OCI-LY3 (cell line): Measurements from ENCODE around the gene SMYD1.

Experiments
- H2AFZ ChIP-seq: fragments of 200-600, 300-600 bp; shearing (Covaris generic); 2 replicates; pipeline ENCODE4 v1.6.0; 2014; ENCODE audit warnings: antibody characterized with exemption, low read depth, low read length
- H3K27ac ChIP-seq: fragments of 200-600, 300-600 bp; sonication (generic); 2 replicates; pipeline ENCODE4 v1.5.1; 2014; ENCODE audit warnings: mild to moderate bottlenecking, low read length, moderate library complexity, mixed read lengths
- H3K27me3 ChIP-seq: fragments of 200-600, 300-600 bp; sonication (generic); 2 replicates; pipeline ENCODE4 v1.6.1; 2014; ENCODE audit warnings: low read depth, low read length, mixed read lengths
- H3K36me3 ChIP-seq: fragments of 200-600, 300-600 bp; sonication (generic); replicated peaks from 2 replicates; pipeline ENCODE3; 2014; ENCODE audit warnings: low read depth, low read length, mixed read lengths
- H3K4me1 ChIP-seq: fragments of 300-600, 200-600 bp; sonication (generic); 2 replicates; pipeline ENCODE4 v1.6.1; 2014; ENCODE audit warnings: low read length, mixed read lengths
- H3K4me2 ChIP-seq: fragments of 200-600, 300-600 bp; sonication (generic); 2 replicates; pipeline ENCODE4 v1.6.1; 2014; ENCODE audit warnings: low read length, mixed read lengths
- H3K4me3 ChIP-seq: fragments of 300-600, 200-600 bp; sonication (generic); 2 replicates; pipeline ENCODE4 v1.5.1; 2014; ENCODE audit warnings: antibody characterized with exemption, mild to moderate bottlenecking, low read length, moderate library complexity
- H3K79me2 ChIP-seq: fragments of 300-600, 200-600 bp; shearing (Covaris generic); 2 replicates; pipeline ENCODE4 v1.6.1; 2014; ENCODE audit warnings: mild to moderate bottlenecking, low read length, mixed read lengths
- H3K9ac ChIP-seq: fragments of 300-600, 200-600 bp; shearing (Covaris generic); 2 replicates; pipeline ENCODE4 v1.6.0; 2014; ENCODE audit warnings: mild to moderate bottlenecking, low read length, moderate library complexity
- H3K9me3 ChIP-seq: fragments of 200-600, 300-600 bp; shearing (Covaris generic); 2 replicates; pipeline ENCODE4 v1.6.1; 2014; ENCODE audit warnings: low read length, mixed read lengths; ENCODE audit not compliant: insufficient read depth
- H4K20me1 ChIP-seq: fragments of 200-600, 300-600 bp; sonication (generic); 2 replicates; pipeline ENCODE4 v1.6.1; 2016; ENCODE audit warnings: low read length, mixed read lengths; ENCODE audit not compliant: insufficient read depth
- CTCF ChIP-seq: fragments of 200-600, 300-600 bp; sonication (generic); IDR thresholded peaks from 2 replicates; pipeline ENCODE4 v1.5.1; 2014; ENCODE audit warnings: antibody characterized with exemption, low read length, low read depth
- EZH2phosphoT487 ChIP-seq: fragments of 200-600 bp; shearing (Covaris generic); IDR thresholded peaks from 2 replicates; pipeline ENCODE4 v1.6.1; 2018; ENCODE audit warnings: antibody characterized with exemption, mixed run types, low read depth

The SMYD1 gene

GRCh38 chr2:88160517-88160916, 92.9 kb downstream of the SMYD1 start:
- no peak overlapping the region for H3K4me2 ChIP-seq
- no peak overlapping the region for H3K9ac ChIP-seq
- H3K27me3 ChIP-seq, result no peaks in the 10 kb centered on the region
- no peaks in the 10 kb centered on the region for H3K79me2 ChIP-seq
- H3K4me1 ChIP-seq, result no peaks in the 10 kb centered on the region
- no peaks in the 10 kb centered on the region for H3K36me3 ChIP-seq
- no peaks in the 10 kb centered on the region for H4K20me1 ChIP-seq
- H3K4me3 ChIP-seq, result no peak overlapping the region
- H3K9me3 ChIP-seq, result no peaks in the 10 kb centered on the region
- TF ChIP-seq EZH2phosphoT487, result no peak
- TF ChIP-seq CTCF, result no peak
- H3K27ac ChIP-seq, result no peak overlapping the region
- no peak overlapping the region for H2AFZ ChIP-seq

GRCh38 chr2:88161446-88162244, 94.0 kb downstream of the SMYD1 start:
- H3K9ac ChIP-seq, result no peak overlapping the region
- no peaks in the 10 kb centered on the region for H3K9me3 ChIP-seq
- H3K36me3 ChIP-seq, result no peaks in the 10 kb centered on the region
- H3K79me2 ChIP-seq, result no peaks in the 10 kb centered on the region
- no peak overlapping the region for H3K27ac ChIP-seq
- no peaks in the 10 kb centered on the region for H3K4me1 ChIP-seq
- TF ChIP-seq EZH2phosphoT487 (no peak), CTCF (no peak)
- H3K4me2 ChIP-seq, result no peak overlapping the region
- H4K20me1 ChIP-seq, result no peaks in the 10 kb centered on the region
- H2AFZ ChIP-seq, result no peak overlapping the region
- no peak overlapping the region for H3K4me3 ChIP-seq
- no peaks in the 10 kb centered on the region for H3K27me3 ChIP-seq
